Erythroblast (primary cell): ENCODE data around the gene CHRNE.

Experiments used
- GATA1 ChIP-seq: IDR thresholded peaks from 2 replicates; pipeline ENCODE4 v1.6.1; 2011; ENCODE audit warnings: low read depth, mild to moderate bottlenecking, control low read depth, low read length, moderate library complexity
- POLR2A ChIP-seq: IDR thresholded peaks from 2 replicates; pipeline ENCODE4 v1.6.1; 2011; ENCODE audit warnings: mild to moderate bottlenecking, low read length

DNA sequence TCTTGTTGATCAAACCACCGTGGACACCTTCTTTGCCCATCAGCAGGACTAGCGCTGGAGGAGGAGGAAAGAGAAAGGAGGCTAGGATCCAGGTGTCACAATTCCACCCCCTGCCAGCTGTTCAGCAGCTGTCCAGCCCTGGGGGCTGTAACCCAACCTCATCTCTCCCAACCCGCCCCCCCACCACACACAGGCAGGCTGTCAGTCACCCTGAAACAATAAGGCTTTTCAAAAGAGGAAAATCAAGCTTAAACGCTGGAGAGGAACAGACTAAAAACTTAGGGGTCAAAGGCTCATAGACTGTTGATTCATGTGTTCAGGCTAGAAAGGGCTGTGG, 43.0 kb upstream of the CHRNE start:
- TF ChIP-seq POLR2A (no peak), GATA1 (no peak)
